Body of pancreas (tissue), 4 donors: Measurements from ENCODE around the gene HEXD. TPM values are rescaled to one million over a fixed set of nuclear protein-coding genes. Genes with fewer than 3 reads are reported as not detected.

Source experiments
- ATAC-seq: fragments of 150-250 bp; one replicate; pipeline ENCODE4 v1.9.1; 2016
- DNase-seq, 4 donors: peaks; one replicate each; pipeline ENCODE4 v3.0.0-alpha.2; 2019
- H3K27ac ChIP-seq, 4 donors: fragments of 200-600 bp; sonication (generic); 1 replicate in 3 of 4; 2 replicates in 1 of 4; pipeline versions ENCODE4 v1.5.1 to v1.6.1; 2016 to 2019; ENCODE audit warnings: mild to moderate bottlenecking in 1 of 4, mixed read lengths in 1 of 4, moderate library complexity in 1 of 4
- H3K27me3 ChIP-seq, 2 donors: fragments of 200-600 bp; sonication (generic); one replicate each; pipeline ENCODE4 v1.6.0; 2016; ENCODE audit warnings: mild to moderate bottlenecking in 1 of 2
- H3K36me3 ChIP-seq, 2 donors: fragments of 200-600 bp; sonication (generic); replicated peaks in 1 of 2; 2 replicates each; pipeline ENCODE4 v1.5.1; 2016; ENCODE audit warnings: low read depth in 2 of 2; ENCODE audit not compliant: insufficient read depth in 1 of 2
- H3K4me1 ChIP-seq: fragments of 200-600 bp; sonication (generic); one replicate; pipeline ENCODE4 v1.6.0; 2016
- H3K4me3 ChIP-seq, 2 donors: fragments of 200-600 bp; sonication (generic); 1 replicate in 1 of 2; 2 replicates in 1 of 2; pipeline ENCODE4 v1.5.1; 2016 to 2019
- H3K9me3 ChIP-seq, 3 donors: fragments of 200-600 bp; sonication (generic); 1 replicate in 2 of 3; 2 replicates in 1 of 3; pipeline ENCODE4 v1.5.1; 2016
- POLR2A ChIP-seq, 3 donors: fragments of 450-650 bp; IDR thresholded peaks; one replicate each; pipeline ENCODE4 v1.6.1; 2016; ENCODE audit warnings: antibody characterized with exemption in 3 of 3, mild to moderate bottlenecking in 2 of 3
- WGBS, 2 donors: methylation state at CpG; one replicate each; pipeline ENCODE4 v1.1.5; 2017; 5-methylcytosine and 5-hydroxymethylcytosine counted together
- intact Hi-C: fragments of 100-400 bp; cut with DNase I; formaldehyde crosslinking; loops from one replicate; pipeline ENCODE4 v1.15.1; 2023
- total RNA-seq, 2 donors: library from RNA; depleted of rRNA; stranded (reverse); fragments of >200 nt; gene quantifications; one replicate each; pipeline ENCODE4 v1.1.0, GENCODE V29; 2016
- TF ChIP-seq, protein P1 (sequence below), 7 experiments: fragments of 450-650 bp in 4 of 7; fragments of 200-600 bp in 3 of 7; sonication (generic) in 3 of 7; IDR thresholded peaks; one replicate each; pipeline ENCODE4 v1.5.1; 2016 to 2019; ENCODE audit warnings: antibody characterized with exemption in 7 of 7

Gene HEXD
- total RNA-seq, 2 donors from 2014 or later = 54.7 to 188 TPM

DNA sequence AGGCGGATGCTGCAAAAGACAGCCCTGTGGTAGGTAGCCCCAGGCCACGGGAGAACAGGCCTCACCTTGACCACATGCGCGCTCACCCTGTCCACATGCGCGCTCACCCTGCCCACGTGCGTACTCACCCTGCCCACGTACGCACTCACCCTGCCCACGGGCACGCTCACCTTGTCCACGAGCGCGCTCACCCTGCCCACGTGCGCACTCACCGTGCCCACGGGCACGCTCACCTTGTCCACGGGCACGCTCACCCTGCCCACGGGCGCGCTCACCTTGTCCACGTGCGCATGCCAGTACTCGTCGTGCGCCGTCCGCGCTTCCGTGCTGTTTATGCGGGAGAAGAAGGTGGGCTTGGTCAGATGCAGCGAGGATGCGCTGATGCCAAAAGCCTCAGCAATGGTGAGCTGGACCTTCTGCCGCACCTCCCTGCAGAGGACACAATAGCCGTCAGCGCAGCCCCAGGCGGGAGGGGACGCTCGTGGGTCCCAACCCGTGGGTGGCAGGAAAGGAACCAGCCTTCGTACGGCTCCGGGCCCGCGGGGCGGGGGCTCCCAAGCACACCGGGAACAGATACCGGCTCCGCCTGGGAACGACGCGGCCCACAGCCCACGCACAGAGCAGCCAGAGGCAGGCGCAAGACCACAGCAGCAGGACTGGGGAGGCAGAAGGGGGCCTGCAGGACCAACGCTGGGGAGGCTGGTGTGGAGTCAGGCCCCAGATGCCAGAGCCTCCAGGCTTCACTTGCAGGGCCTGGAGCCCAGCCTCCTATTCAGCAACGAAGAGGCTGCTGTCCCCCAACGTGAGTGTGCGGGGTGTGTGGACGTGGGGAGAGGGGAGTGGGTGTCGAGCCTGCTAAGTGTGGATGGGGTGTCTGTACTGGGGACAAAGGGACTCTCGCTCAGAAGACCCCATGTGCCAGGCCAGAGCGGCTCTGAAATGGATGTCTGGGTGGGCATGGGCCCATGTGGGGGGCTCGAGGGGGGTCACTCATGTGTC is 14.2 kb upstream of the HEXD start:
- Histone ChIP-seq H3K27ac (no peak overlapping the region), H3K9me3 (no peaks in the 10 kb centered on the region), H3K36me3 (peaks cover 0 to 3% of the 10 kb centered on the region in 2 donors), H3K27me3 (no peaks in the 10 kb centered on the region), H3K4me3 (no peak overlapping the region), H3K4me1 (no peaks in the 10 kb centered on the region)
- intact Hi-C loops = no loop called here
- 94 to 95% methylated on average over 43 to 65 of the region's 67 CpGs for WGBS, 2 donors
- no peak for TF ChIP-seq POLR2A (IDR thresholded peaks at IDR 0.05)
- TF ChIP-seq, protein P1, sequence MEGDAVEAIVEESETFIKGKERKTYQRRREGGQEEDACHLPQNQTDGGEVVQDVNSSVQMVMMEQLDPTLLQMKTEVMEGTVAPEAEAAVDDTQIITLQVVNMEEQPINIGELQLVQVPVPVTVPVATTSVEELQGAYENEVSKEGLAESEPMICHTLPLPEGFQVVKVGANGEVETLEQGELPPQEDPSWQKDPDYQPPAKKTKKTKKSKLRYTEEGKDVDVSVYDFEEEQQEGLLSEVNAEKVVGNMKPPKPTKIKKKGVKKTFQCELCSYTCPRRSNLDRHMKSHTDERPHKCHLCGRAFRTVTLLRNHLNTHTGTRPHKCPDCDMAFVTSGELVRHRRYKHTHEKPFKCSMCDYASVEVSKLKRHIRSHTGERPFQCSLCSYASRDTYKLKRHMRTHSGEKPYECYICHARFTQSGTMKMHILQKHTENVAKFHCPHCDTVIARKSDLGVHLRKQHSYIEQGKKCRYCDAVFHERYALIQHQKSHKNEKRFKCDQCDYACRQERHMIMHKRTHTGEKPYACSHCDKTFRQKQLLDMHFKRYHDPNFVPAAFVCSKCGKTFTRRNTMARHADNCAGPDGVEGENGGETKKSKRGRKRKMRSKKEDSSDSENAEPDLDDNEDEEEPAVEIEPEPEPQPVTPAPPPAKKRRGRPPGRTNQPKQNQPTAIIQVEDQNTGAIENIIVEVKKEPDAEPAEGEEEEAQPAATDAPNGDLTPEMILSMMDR (IDR thresholded peaks at IDR 0.05) = no peak
- ATAC-seq (no peak), DNase-seq (no peak)

DNA sequence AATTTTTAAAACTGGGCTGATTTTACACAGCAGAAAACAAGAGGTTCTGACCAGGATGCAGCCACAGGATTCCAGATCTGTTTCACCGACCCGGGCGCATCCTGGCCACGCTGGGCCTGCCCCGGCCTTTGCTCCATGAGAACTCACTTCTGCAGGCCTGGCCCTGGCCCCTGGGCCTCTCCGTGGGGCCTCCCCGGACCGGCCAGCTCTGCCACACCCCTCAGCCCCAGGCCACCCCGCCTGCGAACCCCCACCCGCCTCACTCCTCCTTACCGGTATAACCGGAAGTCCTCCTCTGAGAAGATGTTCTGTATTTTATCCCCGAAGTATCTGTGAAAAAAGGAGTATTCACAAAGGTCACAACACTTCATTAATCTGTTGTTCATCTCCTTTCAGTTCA is 13.1 kb upstream of the HEXD start:
- Histone ChIP-seq H3K27ac (no peak overlapping the region), H3K4me1 (no peaks in the 10 kb centered on the region), H3K27me3 (no peaks in the 10 kb centered on the region), H3K4me3 (no peak overlapping the region), H3K9me3 (no peaks in the 10 kb centered on the region), H3K36me3 (peaks cover 0 to 3% of the 10 kb centered on the region in 2 donors)
- no peak for DNase-seq
- no peak for TF ChIP-seq POLR2A (IDR thresholded peaks at IDR 0.05)
- TF ChIP-seq, protein P1 (IDR thresholded peaks at IDR 0.05) = no peak
- no peak for ATAC-seq
- intact Hi-C loops = no loop called here
- WGBS, 2 donors = 96% methylated on average over 14 of the region's 14 CpGs

DNA sequence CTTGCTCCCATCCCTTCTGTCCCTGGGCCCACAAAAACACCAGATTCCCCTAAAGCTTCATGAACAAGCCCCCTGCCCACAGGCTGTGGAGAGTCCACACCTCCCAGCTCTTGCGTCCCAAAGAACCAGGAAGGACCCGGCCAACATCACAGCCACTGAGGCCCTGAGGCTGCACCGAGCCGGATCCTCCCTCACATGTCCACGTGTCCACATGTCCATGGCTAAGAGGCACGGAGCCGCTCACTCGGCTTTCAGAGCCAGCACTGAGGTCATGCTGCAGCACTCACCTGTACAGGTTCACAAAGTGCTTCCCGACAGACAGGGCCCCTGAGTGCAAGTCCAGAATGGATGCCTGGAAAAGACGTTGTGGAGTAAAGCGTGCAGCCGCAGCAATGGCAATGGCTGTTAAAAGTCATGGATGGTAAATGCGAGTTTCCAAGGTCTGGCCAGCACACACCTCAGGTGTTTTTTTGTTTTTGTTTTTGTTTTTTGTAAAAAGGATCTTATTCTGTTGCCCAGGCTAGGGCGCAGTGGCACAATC is 11.9 kb upstream of the HEXD start:
- Histone ChIP-seq H3K27ac (no peak overlapping the region), H3K9me3 (no peaks in the 10 kb centered on the region), H3K4me1 (no peaks in the 10 kb centered on the region), H3K4me3 (no peak overlapping the region), H3K27me3 (no peaks in the 10 kb centered on the region), H3K36me3 (peaks cover 0 to 3% of the 10 kb centered on the region in 2 donors)
- intact Hi-C loops = no loop called here
- WGBS, 2 donors = 91 to 92% methylated on average over 9 to 14 of the region's 14 CpGs
- DNase-seq = no peak
- no peak for ATAC-seq
- TF ChIP-seq, protein P1 (IDR thresholded peaks at IDR 0.05) = no peak
- no peak for TF ChIP-seq POLR2A (IDR thresholded peaks at IDR 0.05)

DNA sequence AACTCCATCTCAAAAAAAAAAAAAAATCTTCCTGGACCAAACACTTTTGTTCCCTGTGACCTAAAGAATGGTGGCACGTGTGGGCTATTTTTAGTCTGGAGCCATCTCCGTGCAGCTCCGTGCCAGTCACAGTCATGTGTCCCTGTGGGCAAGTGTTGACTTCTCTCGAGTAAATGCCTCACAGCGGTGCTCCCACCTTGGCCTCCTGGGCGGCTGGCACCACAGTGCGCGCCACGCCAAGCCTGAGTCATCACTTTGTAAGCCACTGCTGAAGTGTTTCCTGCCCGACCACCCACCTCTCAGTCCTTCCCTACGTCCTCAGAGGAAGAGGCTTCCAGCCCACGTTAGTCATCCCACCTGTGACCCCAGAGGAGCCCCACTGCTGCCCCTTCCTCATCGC is 10.9 kb upstream of the HEXD start:
- Histone ChIP-seq H3K27ac (no peak overlapping the region), H3K4me3 (no peak overlapping the region), H3K36me3 (peaks cover 0 to 3% of the 10 kb centered on the region in 2 donors), H3K9me3 (no peaks in the 10 kb centered on the region), H3K4me1 (no peaks in the 10 kb centered on the region), H3K27me3 (no peaks in the 10 kb centered on the region)
- 88 to 95% methylated on average over 12 to 13 of the region's 13 CpGs for WGBS, 2 donors
- ATAC-seq (no peak), DNase-seq (no peak)
- intact Hi-C loops = no loop called here
- no peak for TF ChIP-seq POLR2A (IDR thresholded peaks at IDR 0.05)
- TF ChIP-seq, protein P1 (IDR thresholded peaks at IDR 0.05) = no peak
